Thoracic aorta endothelial cell (primary cell): ENCODE data around the gene TAF1A. TPM values are rescaled to one million over a fixed set of nuclear protein-coding genes. Genes with fewer than 3 reads are reported as not detected.

Experiments
- total RNA-seq: library from RNA; depleted of rRNA; stranded (reverse); fragments of >200 nt; gene quantifications from 2 replicates; pipeline ENCODE4 v1.2.3, GENCODE V29; 2012

Gene TAF1A
- 9.2 and 13.2 TPM in 2 replicates for total RNA-seq

DNA sequence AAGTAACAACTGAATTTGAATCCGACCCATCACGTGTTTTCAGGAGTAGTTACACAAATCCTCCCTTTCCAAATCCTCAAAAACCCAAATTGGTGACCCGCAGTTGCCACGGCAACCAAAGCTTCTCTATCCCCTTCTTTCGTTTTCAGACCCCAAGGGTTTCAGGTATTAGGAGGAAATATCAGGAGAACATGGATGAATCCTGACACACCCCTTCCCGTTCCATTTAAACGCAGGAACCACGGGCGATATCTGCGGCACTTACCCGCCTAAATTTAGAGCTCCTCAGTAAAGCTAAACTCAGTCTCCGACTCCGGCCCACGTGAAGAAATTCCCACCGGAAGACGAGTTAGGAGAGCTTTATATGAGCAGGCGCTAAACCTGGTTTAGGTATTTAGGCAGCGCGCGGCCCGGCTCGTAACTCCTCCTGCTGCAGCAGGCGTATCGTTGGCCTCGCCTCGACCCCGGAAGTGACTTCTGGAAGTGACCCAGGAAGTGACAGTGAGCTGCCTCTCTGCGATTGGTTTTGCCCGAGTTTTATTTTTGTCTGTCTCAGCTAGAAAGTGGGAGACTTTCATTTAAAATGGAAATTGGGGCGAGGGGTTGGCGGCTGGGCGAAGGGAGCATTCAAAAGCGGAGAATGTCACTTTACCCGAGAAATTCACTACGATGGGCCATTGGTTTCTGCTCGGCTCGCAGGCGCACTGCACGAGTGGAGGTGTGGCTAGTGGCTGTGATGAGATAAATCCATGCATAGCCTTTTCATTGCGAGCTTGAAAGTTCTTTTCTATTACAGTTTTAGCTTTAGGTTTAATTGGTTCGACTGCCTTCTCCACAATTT is at the start of gene TAF1A:
Gene TAF1A (minus strand): TSS at position 472 of the 841 bp plus-strand sequence.

DNA sequence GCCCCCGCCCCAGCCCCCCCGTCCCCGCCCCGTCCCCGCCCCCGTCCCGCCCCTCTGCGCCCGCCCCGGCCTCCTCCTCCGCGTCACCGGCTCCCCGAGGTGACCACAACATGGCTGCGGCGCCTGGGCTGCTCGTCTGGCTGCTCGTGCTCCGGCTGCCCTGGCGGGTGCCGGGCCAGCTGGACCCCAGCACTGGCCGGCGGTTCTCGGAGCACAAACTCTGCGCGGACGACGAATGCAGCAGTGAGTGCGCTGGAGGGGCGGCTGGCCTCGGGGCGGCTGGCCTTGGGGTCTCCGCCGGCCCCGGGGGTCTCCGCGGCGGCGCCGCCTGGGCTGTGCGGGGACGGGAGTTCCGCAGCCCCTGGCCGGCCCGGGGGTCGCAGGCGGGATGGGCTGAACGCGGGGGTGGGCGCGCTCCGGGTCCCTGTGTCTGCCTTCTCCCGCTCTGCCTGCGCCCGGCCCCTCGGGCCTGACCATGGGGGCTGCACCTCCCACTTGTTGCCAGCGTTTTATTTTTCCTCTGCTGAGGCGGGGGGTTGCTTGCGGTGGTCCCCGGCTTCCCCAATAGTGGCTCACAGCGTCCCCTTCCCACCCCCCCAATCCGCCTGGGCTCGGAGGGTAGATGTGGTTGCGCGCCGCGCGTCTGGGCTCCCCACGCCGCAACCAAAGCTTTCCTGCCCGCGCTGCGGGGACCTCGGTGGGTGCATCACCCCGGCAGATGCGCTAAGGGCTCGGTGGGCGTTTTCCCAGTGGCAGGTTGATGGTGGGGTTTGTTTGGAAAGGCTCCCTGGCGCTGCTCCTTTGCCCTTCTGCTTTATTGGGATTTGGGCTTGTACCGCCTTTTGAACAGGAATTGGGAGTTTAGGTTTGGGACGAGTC is 28.5 kb upstream of the TAF1A start, which contains the start of gene MIA3:
Gene MIA3 (plus strand): TSS at position 97 of the 879 bp plus-strand sequence. CDS start 14 bp downstream, at position 111.

DNA sequence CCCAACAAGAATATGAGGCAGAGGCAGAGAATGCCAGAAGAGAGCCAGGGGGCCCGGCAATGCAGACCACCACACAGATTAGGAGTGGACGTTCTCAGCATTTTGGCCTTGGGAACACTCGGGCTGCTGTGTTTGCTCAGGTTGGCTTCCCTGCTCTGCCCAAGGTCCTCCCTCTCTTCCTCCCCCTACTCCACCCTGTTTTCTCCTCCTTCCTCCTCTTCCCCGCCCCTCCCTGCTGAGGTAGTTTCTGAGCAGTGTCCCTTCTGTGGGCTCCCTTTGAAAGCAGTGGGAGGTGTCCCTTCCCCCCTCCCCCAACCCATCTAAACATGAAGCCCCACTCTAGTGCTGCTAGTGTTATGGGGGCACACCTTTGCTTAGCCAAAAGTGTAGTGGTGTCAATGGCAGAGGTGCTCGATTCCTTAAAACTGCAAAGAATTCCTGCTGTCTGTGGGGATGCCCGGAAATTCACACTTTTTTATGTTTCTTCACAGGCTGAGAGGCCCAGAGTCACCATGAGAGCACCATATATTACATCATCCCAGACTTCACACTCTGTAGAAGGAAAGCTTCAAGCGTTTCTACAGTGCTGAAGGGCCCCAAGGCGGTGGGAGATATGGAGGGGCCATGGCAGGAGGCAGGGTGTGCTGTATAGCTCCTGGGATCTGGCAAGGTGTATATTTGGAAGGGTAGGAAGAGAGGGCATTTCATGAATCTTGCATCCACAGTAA is 41.6 kb downstream of the TAF1A start, which contains the start of gene HHIPL2:
Gene HHIPL2 (minus strand): TSS at position 161 of the 728 bp plus-strand sequence. CDS start 60 bp downstream, at position 101.

Other genes starting within 250 kb of the TAF1A start
- under 0.01 and 0.07 TPM in 2 replicates for gene HHIPL2, start 41.8 kb downstream of the TAF1A start, total RNA-seq
- 50.0 and 59.6 TPM in 2 replicates for gene MIA3, start 28.2 kb upstream of the TAF1A start, total RNA-seq
- gene AIDA, start 122.6 kb upstream of the TAF1A start, total RNA-seq, result 85.4 and 106 TPM in 2 replicates
- 63.0 and 78.9 TPM in 2 replicates for gene BROX, start 122.6 kb upstream of the TAF1A start, total RNA-seq
- not detected in 2 replicates for gene FAM177B, start 147.3 kb upstream of the TAF1A start, total RNA-seq
- gene DISP1, start 225.1 kb upstream of the TAF1A start, total RNA-seq, result 1.2 and 1.9 TPM in 2 replicates